Measurements from ENCODE around the gene OVOL1.

OVOL1 gene

GRCh38 chr11:65793144-65793581 lies 6.3 kb downstream of the OVOL1 start:
- DNase-seq (ENCODE audit: low read depth, low spot score) = no peak
- no peak overlapping the region for H3K9ac ChIP-seq (ENCODE audit: insufficient read length)

GRCh38 chr11:65793625-65794400 lies 7.0 kb downstream of the OVOL1 start:
- H3K9me3 ChIP-seq (ENCODE audit: low read depth, low read length) = no peaks in the 10 kb centered on the region

More at GRCh38 chr11:65793144-65793581, 6.3 kb downstream of the OVOL1 start:
- TF ChIP-seq EZH2 (IDR thresholded peaks at IDR 0.05) = no peak
- no peak overlapping the region for H3K27ac ChIP-seq
- no peaks in the 10 kb centered on the region for H3K9me3 ChIP-seq (ENCODE audit: low read depth, low read length)
- H3K4me3 ChIP-seq = no peak overlapping the region
- H3K36me3 ChIP-seq (ENCODE audit: insufficient read depth, low read length) = no peaks in the 10 kb centered on the region

GRCh38 chr11:65794570-65795510 lies 8.0 kb downstream of the OVOL1 start:
- H3K4me3 ChIP-seq = no peak overlapping the region
- TF ChIP-seq EZH2 (IDR thresholded peaks at IDR 0.05) (no peak), POLR2AphosphoS5 (IDR thresholded peaks at IDR 0.05; ENCODE audit: borderline replicate concordance, low read depth, low read length) (no peak), FOXP2 (optimal IDR thresholded peaks at IDR 0.05; ENCODE audit: control extremely low read depth, extremely low read length, insufficient read depth) (no peak)

More at GRCh38 chr11:65793625-65794400, 7.0 kb downstream of the OVOL1 start:
- DNase-seq (ENCODE audit: low read depth, low spot score) = no peak
- Histone ChIP-seq H3K9ac (ENCODE audit: insufficient read length) (no peak overlapping the region), H3K36me3 (ENCODE audit: insufficient read depth, low read length) (no peaks in the 10 kb centered on the region), H3K27ac (no peak overlapping the region), H3K4me3 (no peak overlapping the region)
- no peak for TF ChIP-seq EZH2 (IDR thresholded peaks at IDR 0.05)
- no peak for TF ChIP-seq POLR2AphosphoS5 (IDR thresholded peaks at IDR 0.05; ENCODE audit: borderline replicate concordance, low read depth, low read length)
- no peak for TF ChIP-seq FOXP2 (optimal IDR thresholded peaks at IDR 0.05; ENCODE audit: control extremely low read depth, extremely low read length, insufficient read depth)

GRCh38 chr11:65796726-65797601 lies 10.1 kb downstream of the OVOL1 start:
- TF ChIP-seq FOXP2 (optimal IDR thresholded peaks at IDR 0.05; ENCODE audit: control extremely low read depth, extremely low read length, insufficient read depth) (no peak), POLR2AphosphoS5 (IDR thresholded peaks at IDR 0.05; ENCODE audit: borderline replicate concordance, low read depth, low read length) (no peak), EZH2 (IDR thresholded peaks at IDR 0.05) (no peak)
- DNase-seq (ENCODE audit: low read depth, low spot score) = no peak
- Histone ChIP-seq H3K36me3 (ENCODE audit: insufficient read depth, low read length) (no peaks in the 10 kb centered on the region), H3K27ac (no peak overlapping the region), H3K4me3 (no peak overlapping the region), H3K9ac (ENCODE audit: insufficient read length) (no peak overlapping the region), H3K9me3 (ENCODE audit: low read depth, low read length) (no peaks in the 10 kb centered on the region)

More at GRCh38 chr11:65794570-65795510, 8.0 kb downstream of the OVOL1 start:
- H3K27ac ChIP-seq = no peak overlapping the region
- H3K9me3 ChIP-seq (ENCODE audit: low read depth, low read length) = no peaks in the 10 kb centered on the region
- no peaks in the 10 kb centered on the region for H3K36me3 ChIP-seq (ENCODE audit: insufficient read depth, low read length)
- no peak overlapping the region for H3K9ac ChIP-seq (ENCODE audit: insufficient read length)
- no peak for DNase-seq (ENCODE audit: low read depth, low spot score)

DNA sequence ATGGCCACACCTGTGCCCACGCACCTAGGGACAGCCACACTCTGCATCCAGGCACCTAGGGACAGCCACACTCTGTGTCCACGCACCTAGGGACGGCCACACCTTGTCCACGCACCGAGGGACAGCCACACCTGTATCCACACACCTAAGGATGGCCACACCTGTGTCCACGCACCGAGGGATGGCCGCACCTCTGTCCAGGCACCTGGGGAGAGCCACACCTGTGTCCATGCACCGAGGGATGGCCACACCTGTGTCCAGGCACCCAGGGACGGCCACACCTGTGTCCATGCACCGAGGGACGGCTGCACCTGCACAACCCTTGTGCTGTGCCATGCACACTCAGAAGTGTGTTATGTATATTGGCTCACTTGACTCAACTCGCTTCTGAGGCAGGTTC lies 10.8 kb downstream of the OVOL1 start:
- no peak for DNase-seq (ENCODE audit: low read depth, low spot score)
- Histone ChIP-seq H3K4me3 (no peak overlapping the region), H3K9me3 (ENCODE audit: low read depth, low read length) (no peaks in the 10 kb centered on the region), H3K9ac (ENCODE audit: insufficient read length) (no peak overlapping the region), H3K36me3 (ENCODE audit: insufficient read depth, low read length) (no peaks in the 10 kb centered on the region), H3K27ac (no peak overlapping the region)
- TF ChIP-seq EZH2 (IDR thresholded peaks at IDR 0.05) = no peak
- no peak for TF ChIP-seq FOXP2 (optimal IDR thresholded peaks at IDR 0.05; ENCODE audit: control extremely low read depth, extremely low read length, insufficient read depth)
- no peak for TF ChIP-seq POLR2AphosphoS5 (IDR thresholded peaks at IDR 0.05; ENCODE audit: borderline replicate concordance, low read depth, low read length)

- no peak overlapping the region for H3K4me3 ChIP-seq
- no peaks in the 10 kb centered on the region for H3K9me3 ChIP-seq (ENCODE audit: low read depth, low read length)
- H3K27ac ChIP-seq = no peak overlapping the region
- no peak for TF ChIP-seq POLR2AphosphoS5 (IDR thresholded peaks at IDR 0.05; ENCODE audit: borderline replicate concordance, low read depth, low read length)
- TF ChIP-seq EZH2 (IDR thresholded peaks at IDR 0.05) = no peak
- no peak for TF ChIP-seq FOXP2 (optimal IDR thresholded peaks at IDR 0.05; ENCODE audit: control extremely low read depth, extremely low read length, insufficient read depth)
- no peak for DNase-seq (ENCODE audit: low read depth, low spot score)
- H3K36me3 ChIP-seq (ENCODE audit: insufficient read depth, low read length) = no peaks in the 10 kb centered on the region
- no peak overlapping the region for H3K9ac ChIP-seq (ENCODE audit: insufficient read length)
These were observed 12.0 kb downstream of the OVOL1 start for GRCh38 chr11:65798882-65799281.

- Histone ChIP-seq H3K9ac (ENCODE audit: insufficient read length) (no peak overlapping the region), H3K4me3 (no peak overlapping the region), H3K9me3 (ENCODE audit: low read depth, low read length) (no peaks in the 10 kb centered on the region), H3K27ac (no peak overlapping the region), H3K36me3 (ENCODE audit: insufficient read depth, low read length) (no peaks in the 10 kb centered on the region)
- no peak for TF ChIP-seq POLR2AphosphoS5 (IDR thresholded peaks at IDR 0.05; ENCODE audit: borderline replicate concordance, low read depth, low read length)
- no peak for TF ChIP-seq FOXP2 (optimal IDR thresholded peaks at IDR 0.05; ENCODE audit: control extremely low read depth, extremely low read length, insufficient read depth)
- no peak for TF ChIP-seq EZH2 (IDR thresholded peaks at IDR 0.05)
- no peak for DNase-seq (ENCODE audit: low read depth, low spot score)
These were observed 14.5 kb downstream of the OVOL1 start for GRCh38 chr11:65801153-65801987.

All from SK-N-MC (cell line).